Activated T-helper 1 cell treated with anti-CD3 and anti-CD28 coated beads, Interleukin-12 subunit alpha, Interleukin-12 subunit beta, Interleukin-2, Interleukin-4 antibody, amounts not matched to agents 30 ng/mL and 10 ng/mL and 1 ng/mL, durations not matched to agents 14 hours and 24 hours and 36 hours (primary cell): ENCODE data around the gene WBP2. TPM values are rescaled to one million over a fixed set of nuclear protein-coding genes. Genes with fewer than 3 reads are reported as not detected.

Experiments
- DNase-seq: peaks from one replicate; pipeline ENCODE4 v3.0.0; 2021; ENCODE audit warnings: low spot score
- H3K27ac Mint-ChIP-seq: one replicate; pipeline ENCODE4 v1.8.0; 2021; ENCODE audit warnings: mild to moderate bottlenecking, mixed read lengths
- H3K27me3 Mint-ChIP-seq: one replicate; pipeline ENCODE4 v1.8.0; 2022; ENCODE audit warnings: mild to moderate bottlenecking, moderate library complexity, mixed read lengths; ENCODE audit not compliant: insufficient read depth
- H3K36me3 Mint-ChIP-seq: one replicate; pipeline ENCODE4 v1.8.0; 2021; ENCODE audit warnings: low read depth, mixed read lengths
- H3K4me1 Mint-ChIP-seq: one replicate; pipeline ENCODE4 v1.8.0; 2021; ENCODE audit warnings: low read depth, mixed read lengths
- H3K4me3 Mint-ChIP-seq: one replicate; pipeline ENCODE4 v1.8.0; 2021; ENCODE audit warnings: mild to moderate bottlenecking, moderate library complexity, mixed read lengths
- H3K9me3 Mint-ChIP-seq: one replicate; pipeline ENCODE4 v1.8.0; 2021; ENCODE audit warnings: mixed read lengths
- intact Hi-C: fragments of 100-400 bp; cut with micrococcal nuclease; formaldehyde crosslinking; loops from one replicate; pipeline ENCODE4 v1.15.1; 2024
- total RNA-seq: library from RNA; stranded (reverse); gene quantifications from 2 replicates; pipeline ENCODE4 v1.2.3, GENCODE V29; 2022

The WBP2 gene
- total RNA-seq, 1 donor from 2014 or later, result 68.8 TPM

GRCh38 chr17:75832652-75833400 lies 22.3 kb downstream of the WBP2 start:
- peak overlapping the region; percentile 73 for H3K27ac Mint-ChIP-seq
- no peak for DNase-seq
- H3K9me3 Mint-ChIP-seq, result no peaks in the 10 kb centered on the region
- H3K36me3 Mint-ChIP-seq, result peaks cover 26% of the 10 kb centered on the region
- intact Hi-C loops, result loop anchor here (1.0 to 2.0 kb wide), 2 partner anchors 10 to 68 kb away; partner anchors contain the start of gene GALK1
- no peaks in the 10 kb centered on the region for H3K27me3 Mint-ChIP-seq
- peaks cover 27% of the 10 kb centered on the region for H3K4me1 Mint-ChIP-seq
- H3K4me3 Mint-ChIP-seq, result peak overlapping the region; percentile 67

DNA sequence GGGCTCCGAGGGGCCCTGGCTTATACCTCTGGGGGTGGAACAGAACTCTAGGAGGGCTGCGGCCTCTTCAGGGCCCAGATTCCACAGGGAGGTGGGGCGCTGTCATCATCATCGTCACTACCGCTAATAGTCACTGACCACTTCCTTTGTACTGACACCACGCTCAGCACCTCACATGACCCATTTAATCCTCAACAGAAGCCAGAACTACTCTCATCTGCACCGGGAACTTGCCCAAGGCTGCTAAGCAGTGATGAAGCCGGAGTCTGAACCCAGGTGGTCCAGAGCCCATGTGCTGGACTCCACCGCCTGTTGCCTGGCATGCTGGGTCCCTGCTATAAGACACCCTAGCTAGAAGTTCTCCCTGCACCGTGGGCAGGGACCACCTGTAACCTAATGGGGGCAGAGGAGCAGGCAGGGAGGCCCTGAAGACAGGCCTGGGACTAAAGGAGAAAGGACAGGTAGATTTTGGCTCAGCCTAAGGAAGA lies 22.9 kb downstream of the WBP2 start:
- peaks cover 28% of the 10 kb centered on the region for H3K4me1 Mint-ChIP-seq
- H3K27me3 Mint-ChIP-seq, result no peaks in the 10 kb centered on the region
- DNase-seq, result no peak
- no peaks in the 10 kb centered on the region for H3K9me3 Mint-ChIP-seq
- intact Hi-C loops, result loop anchor here (2.0 kb wide), 1 partner anchor 67 kb away; the partner anchor contains the start of gene GALK1
- peaks cover 26% of the 10 kb centered on the region for H3K36me3 Mint-ChIP-seq
- H3K27ac Mint-ChIP-seq, result peak overlapping the region; percentile 73
- peak overlapping the region; percentile 67 for H3K4me3 Mint-ChIP-seq

- no peaks in the 10 kb centered on the region for H3K9me3 Mint-ChIP-seq
- peaks cover 28% of the 10 kb centered on the region for H3K4me1 Mint-ChIP-seq
- H3K27ac Mint-ChIP-seq, result no peak overlapping the region
- H3K4me3 Mint-ChIP-seq, result no peak overlapping the region
- no peaks in the 10 kb centered on the region for H3K27me3 Mint-ChIP-seq
- no peak for DNase-seq
- intact Hi-C loops, result no loop called here
- H3K36me3 Mint-ChIP-seq, result peaks cover 26% of the 10 kb centered on the region
Measured at GRCh38 chr17:75831032-75831571, 24.0 kb downstream of the WBP2 start.

GRCh38 chr17:75830164-75831031 lies 24.7 kb downstream of the WBP2 start:
- intact Hi-C loops, result no loop called here
- no peak for DNase-seq
- H3K27ac Mint-ChIP-seq, result no peak overlapping the region
- H3K4me1 Mint-ChIP-seq, result peaks cover 28% of the 10 kb centered on the region
- no peak overlapping the region for H3K4me3 Mint-ChIP-seq
- H3K9me3 Mint-ChIP-seq, result no peaks in the 10 kb centered on the region
- no peaks in the 10 kb centered on the region for H3K27me3 Mint-ChIP-seq
- peaks cover 26% of the 10 kb centered on the region for H3K36me3 Mint-ChIP-seq

- intact Hi-C loops, result loop anchor here (5.0 kb wide), 1 partner anchor 42 kb away; no protein-coding TSS in a partner anchor
- peaks cover 28% of the 10 kb centered on the region for H3K4me1 Mint-ChIP-seq
- H3K27me3 Mint-ChIP-seq, result no peaks in the 10 kb centered on the region
- H3K36me3 Mint-ChIP-seq, result peaks cover 25% of the 10 kb centered on the region
- no peaks in the 10 kb centered on the region for H3K9me3 Mint-ChIP-seq
- H3K4me3 Mint-ChIP-seq, result no peak overlapping the region
- no peak for DNase-seq
- no peak overlapping the region for H3K27ac Mint-ChIP-seq
Measured at GRCh38 chr17:75829747-75830146, 25.4 kb downstream of the WBP2 start.

- no peak overlapping the region for H3K27ac Mint-ChIP-seq
- no peaks in the 10 kb centered on the region for H3K9me3 Mint-ChIP-seq
- DNase-seq, result no peak
- no peak overlapping the region for H3K4me3 Mint-ChIP-seq
- H3K36me3 Mint-ChIP-seq, result peaks cover 22% of the 10 kb centered on the region
- intact Hi-C loops, result loop anchor here (5.0 kb wide), 1 partner anchor 41 kb away; no protein-coding TSS in a partner anchor
- H3K27me3 Mint-ChIP-seq, result no peaks in the 10 kb centered on the region
- peaks cover 23% of the 10 kb centered on the region for H3K4me1 Mint-ChIP-seq
Measured at GRCh38 chr17:75828741-75829140, 26.4 kb downstream of the WBP2 start.

GRCh38 chr17:75828076-75828400 lies 27.1 kb downstream of the WBP2 start:
- Mint-ChIP-seq H3K27me3 (no peaks in the 10 kb centered on the region), H3K4me1 (peaks cover 16% of the 10 kb centered on the region), H3K9me3 (no peaks in the 10 kb centered on the region), H3K4me3 (no peak overlapping the region), H3K27ac (peak overlapping the region; percentile 89), H3K36me3 (peaks cover 20% of the 10 kb centered on the region)
- no peak for DNase-seq
- intact Hi-C loops, result loop anchor here (5.0 kb wide), 1 partner anchor 41 kb away; no protein-coding TSS in a partner anchor

GRCh38 chr17:75827308-75828075 lies 27.6 kb downstream of the WBP2 start:
- H3K9me3 Mint-ChIP-seq, result no peaks in the 10 kb centered on the region
- H3K27ac Mint-ChIP-seq, result peak overlapping the region; percentile 89
- peak; percentile 56 for DNase-seq
- H3K36me3 Mint-ChIP-seq, result peaks cover 19% of the 10 kb centered on the region
- H3K4me1 Mint-ChIP-seq, result peaks cover 12% of the 10 kb centered on the region
- H3K4me3 Mint-ChIP-seq, result peak overlapping the region; percentile 7
- H3K27me3 Mint-ChIP-seq, result no peaks in the 10 kb centered on the region
- intact Hi-C loops, result loop anchor here (1.0 to 5.0 kb wide), 3 partner anchors 15 to 40 kb away; partner anchors contain the start of gene WBP2

DNA sequence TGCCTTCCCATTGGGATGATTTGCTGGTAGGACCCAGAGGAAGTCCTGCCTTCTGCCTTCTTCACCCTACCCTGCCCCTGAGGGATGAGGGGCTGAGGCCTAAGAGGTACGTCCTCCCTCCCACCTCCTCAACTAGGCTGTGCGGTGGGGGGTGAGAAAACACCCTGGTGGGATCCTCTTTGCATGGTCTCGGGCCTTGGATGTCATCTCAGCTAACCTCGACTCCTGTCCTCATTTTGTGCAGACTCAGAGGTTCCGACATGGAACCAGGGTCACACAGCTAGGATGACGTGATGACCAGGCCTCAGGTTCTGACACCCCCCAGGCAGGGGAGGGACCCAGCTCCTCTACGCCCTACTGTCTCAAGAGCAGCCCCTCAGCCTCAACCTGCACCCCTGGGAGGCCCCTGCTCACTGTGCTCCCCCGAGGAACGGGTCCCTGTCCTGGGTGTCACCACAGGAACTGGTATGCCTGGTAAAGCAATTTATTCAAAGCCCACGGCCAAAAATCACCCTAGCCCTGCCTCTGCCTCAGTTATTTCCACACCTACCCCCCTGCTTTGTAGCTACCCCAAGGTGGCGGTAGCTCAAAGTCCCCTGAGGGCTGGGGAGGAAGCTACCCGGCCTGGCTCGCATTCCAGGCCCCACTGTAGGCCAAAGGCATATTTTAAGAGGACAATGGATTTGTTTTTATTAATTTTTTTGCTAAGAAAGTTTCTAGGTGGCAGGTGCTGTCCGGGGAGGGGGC lies 28.4 kb downstream of the WBP2 start:
- Mint-ChIP-seq H3K4me1 (peaks cover 10% of the 10 kb centered on the region), H3K4me3 (no peak overlapping the region), H3K36me3 (peaks cover 16% of the 10 kb centered on the region), H3K27ac (no peak overlapping the region), H3K27me3 (no peaks in the 10 kb centered on the region), H3K9me3 (no peaks in the 10 kb centered on the region)
- intact Hi-C loops, result loop anchor here (1.0 to 5.0 kb wide), 3 partner anchors 16 to 39 kb away; partner anchors contain the start of gene WBP2
- DNase-seq, result no peak

DNA sequence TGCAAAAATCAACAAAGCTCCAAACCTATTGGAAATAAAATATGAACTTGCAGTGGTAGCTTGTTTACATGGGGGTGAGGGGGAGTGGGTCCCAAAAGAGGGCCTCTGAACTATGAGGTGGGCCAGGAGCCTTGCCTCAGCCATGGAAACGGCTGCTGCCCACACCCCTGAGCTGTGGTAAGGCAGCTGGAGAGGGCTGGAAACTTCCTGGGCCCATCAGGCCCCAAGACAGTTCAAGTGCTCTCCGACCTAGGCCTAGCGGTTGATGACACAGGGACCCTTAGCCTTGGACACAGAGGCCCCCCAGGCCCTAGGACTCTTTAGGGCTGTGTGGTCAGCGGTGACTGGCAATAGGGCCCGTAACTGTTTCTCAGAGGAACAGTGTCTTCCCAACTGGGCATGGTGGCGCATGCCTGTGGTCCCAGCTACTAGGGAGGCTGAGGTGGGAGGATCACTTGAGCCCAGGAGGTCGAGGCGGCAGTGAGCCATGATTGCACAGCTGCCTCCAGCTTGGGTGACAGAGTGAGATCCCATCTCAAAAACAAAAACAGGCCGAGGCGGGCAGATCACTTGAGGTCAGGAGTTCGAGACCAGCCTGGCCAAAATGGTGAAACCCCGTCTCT lies 29.3 kb downstream of the WBP2 start:
- Mint-ChIP-seq H3K27ac (no peak overlapping the region), H3K27me3 (no peaks in the 10 kb centered on the region), H3K4me1 (peaks cover 10% of the 10 kb centered on the region), H3K36me3 (peaks cover 19% of the 10 kb centered on the region), H3K4me3 (no peak overlapping the region), H3K9me3 (no peaks in the 10 kb centered on the region)
- intact Hi-C loops, result loop anchor here (2.0 to 5.0 kb wide), 2 partner anchors 17 to 39 kb away; no protein-coding TSS in a partner anchor
- DNase-seq, result no peak

DNA sequence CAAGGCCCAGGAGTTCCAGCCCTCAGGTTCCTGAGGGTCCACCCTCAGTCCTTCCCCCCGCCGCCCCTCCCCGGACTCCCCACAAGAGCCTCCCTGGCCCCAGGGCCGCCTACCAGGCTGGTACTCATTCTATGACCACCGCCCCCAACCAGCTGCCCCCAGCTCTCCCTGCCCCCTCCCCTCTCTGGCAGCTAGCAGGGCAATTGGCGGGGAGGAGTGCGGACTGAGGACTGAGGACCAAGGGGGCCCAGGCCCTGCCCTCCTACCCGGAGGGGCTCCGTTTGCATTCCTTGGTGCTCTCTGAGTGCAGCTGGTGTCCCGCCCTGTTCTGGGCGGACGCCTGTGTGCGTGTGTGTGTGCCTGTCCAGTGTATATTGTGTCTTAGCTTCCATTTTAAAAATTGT lies 30.0 kb downstream of the WBP2 start:
- no peak overlapping the region for H3K4me3 Mint-ChIP-seq
- H3K27me3 Mint-ChIP-seq, result no peaks in the 10 kb centered on the region
- intact Hi-C loops, result loop anchor here (5.0 kb wide), 1 partner anchor 38 kb away; no protein-coding TSS in a partner anchor
- peak overlapping the region; percentile 63 for H3K27ac Mint-ChIP-seq
- no peak for DNase-seq
- peaks cover 10% of the 10 kb centered on the region for H3K4me1 Mint-ChIP-seq
- H3K36me3 Mint-ChIP-seq, result peaks cover 18% of the 10 kb centered on the region
- H3K9me3 Mint-ChIP-seq, result no peaks in the 10 kb centered on the region
